ENCODE measurements around the gene CDHR2.
"Not testable (repeated sequence)": the region's sequence is repeated elsewhere in the genome, so short reads cannot be mapped to it uniquely, and the experiment has no call there.

The CDHR2 gene

DNA sequence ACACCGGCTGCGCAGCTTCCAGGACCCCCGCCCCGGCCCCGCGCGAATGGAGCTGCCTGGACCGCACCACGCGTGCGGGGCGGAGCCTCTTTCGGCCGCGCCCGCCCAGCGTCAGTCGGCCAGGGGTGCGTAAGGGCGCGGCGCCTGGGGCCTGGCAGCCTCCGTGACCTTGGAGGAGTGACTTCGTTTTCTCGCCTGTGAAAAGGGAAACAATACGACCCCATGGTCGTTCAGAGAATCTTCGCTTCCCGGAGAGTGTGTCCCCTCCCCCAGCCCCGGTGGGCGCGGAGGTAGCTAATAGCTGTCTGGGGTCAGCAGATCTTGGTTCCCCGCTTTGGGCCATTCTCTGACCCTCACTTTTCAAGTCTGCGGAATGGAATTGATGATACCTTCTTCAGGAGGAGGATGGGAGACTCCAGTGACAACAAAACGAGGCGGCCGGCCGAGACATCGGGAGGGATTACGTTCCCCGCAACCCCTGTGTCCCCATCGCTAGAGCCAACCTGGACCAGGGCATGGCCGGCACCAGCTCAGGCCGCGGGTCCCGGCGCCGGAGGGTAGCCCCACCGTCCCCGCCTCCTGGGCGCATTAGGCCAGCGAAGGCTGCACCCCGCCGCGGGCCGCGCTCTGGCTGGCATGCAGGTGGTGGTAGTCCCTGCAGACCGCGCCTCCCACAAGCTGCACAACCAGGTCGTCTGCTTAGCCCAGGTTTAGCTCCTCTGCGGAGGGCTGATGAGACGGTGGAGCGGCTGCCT lies 5.5 kb upstream of the CDHR2 start:
- TF ChIP-seq, protein P1, sequence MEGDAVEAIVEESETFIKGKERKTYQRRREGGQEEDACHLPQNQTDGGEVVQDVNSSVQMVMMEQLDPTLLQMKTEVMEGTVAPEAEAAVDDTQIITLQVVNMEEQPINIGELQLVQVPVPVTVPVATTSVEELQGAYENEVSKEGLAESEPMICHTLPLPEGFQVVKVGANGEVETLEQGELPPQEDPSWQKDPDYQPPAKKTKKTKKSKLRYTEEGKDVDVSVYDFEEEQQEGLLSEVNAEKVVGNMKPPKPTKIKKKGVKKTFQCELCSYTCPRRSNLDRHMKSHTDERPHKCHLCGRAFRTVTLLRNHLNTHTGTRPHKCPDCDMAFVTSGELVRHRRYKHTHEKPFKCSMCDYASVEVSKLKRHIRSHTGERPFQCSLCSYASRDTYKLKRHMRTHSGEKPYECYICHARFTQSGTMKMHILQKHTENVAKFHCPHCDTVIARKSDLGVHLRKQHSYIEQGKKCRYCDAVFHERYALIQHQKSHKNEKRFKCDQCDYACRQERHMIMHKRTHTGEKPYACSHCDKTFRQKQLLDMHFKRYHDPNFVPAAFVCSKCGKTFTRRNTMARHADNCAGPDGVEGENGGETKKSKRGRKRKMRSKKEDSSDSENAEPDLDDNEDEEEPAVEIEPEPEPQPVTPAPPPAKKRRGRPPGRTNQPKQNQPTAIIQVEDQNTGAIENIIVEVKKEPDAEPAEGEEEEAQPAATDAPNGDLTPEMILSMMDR (IDR thresholded peaks at IDR 0.05; ENCODE audit: low read depth, low read length, missing control alignments), result no peak
- in situ Hi-C loops (cut with HindIII; ENCODE audit: low sequenced_read_pairs), result no loop called here
- DNase-seq (ENCODE audit: low read depth), result no peak
- peak overlapping the region; percentile 53 for H3K4me3 ChIP-seq (ENCODE audit: low read depth, low read length)

DNA sequence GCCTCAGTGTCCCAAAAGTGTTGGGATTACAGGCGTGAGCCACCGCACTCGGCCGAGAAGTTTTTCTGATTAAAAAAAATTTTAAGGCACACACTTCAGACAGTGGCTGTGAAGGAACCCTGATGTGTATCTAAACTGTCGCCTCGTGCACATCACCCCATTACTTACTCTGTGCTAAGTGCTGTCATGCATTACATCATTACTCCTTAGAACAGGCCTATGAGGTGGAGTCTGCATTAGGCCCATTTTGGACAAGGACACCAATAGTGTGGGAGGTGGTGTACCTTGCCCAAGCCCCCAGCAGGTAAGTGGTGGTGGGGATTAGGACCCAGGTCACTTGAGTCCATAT lies 3.8 kb upstream of the CDHR2 start:
- no peak for DNase-seq (ENCODE audit: low read depth)

DNA sequence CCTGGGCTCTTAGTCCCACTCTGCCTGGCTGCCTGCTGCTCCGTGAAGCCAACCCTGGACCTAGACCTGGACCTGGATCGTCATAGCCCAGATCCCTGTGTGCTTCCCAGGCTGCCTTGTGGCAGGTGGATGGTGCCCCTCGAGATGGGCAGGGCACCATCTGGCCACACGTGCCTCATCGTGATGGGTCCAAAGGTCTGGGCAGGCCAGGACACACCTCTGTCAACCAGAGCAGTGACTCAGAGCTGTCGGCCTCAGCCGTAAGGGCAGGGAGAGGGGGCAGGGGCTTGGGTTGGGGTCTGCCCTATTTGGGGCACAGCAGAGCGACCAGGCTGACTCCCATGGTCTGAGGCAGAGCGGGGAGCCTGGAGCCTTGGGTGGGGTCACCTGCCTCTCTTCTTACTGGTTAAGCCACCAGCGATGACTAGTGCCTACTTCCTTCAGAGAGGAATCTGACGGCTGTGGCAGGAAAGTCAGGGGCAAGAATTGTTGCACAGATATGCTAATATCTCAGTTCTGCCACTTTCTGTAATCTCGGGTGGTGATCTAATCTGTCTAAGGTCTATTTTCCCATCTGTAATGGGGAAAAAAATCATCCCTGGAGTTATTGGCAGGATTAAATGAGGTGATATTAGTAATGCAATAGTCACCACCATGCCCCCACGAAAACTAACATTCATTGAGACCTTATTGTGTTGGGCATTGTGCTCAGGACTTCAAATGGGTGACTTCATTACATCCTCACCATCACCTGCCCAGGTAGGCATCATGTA lies 3.2 kb upstream of the CDHR2 start:
- no peak overlapping the region for H3K4me3 ChIP-seq (ENCODE audit: low read depth, low read length)
- in situ Hi-C loops (cut with HindIII; ENCODE audit: low sequenced_read_pairs), result no loop called here
- TF ChIP-seq, protein P1 (IDR thresholded peaks at IDR 0.05; ENCODE audit: low read depth, low read length, missing control alignments), result no peak
- no peak for DNase-seq (ENCODE audit: low read depth)

More for the DNA sequence above, 3.8 kb upstream of the CDHR2 start:
- H3K4me3 ChIP-seq (ENCODE audit: low read depth, low read length), result no peak overlapping the region
- TF ChIP-seq, protein P1 (IDR thresholded peaks at IDR 0.05; ENCODE audit: low read depth, low read length, missing control alignments), result no peak
- in situ Hi-C loops (cut with HindIII; ENCODE audit: low sequenced_read_pairs), result no loop called here

DNA sequence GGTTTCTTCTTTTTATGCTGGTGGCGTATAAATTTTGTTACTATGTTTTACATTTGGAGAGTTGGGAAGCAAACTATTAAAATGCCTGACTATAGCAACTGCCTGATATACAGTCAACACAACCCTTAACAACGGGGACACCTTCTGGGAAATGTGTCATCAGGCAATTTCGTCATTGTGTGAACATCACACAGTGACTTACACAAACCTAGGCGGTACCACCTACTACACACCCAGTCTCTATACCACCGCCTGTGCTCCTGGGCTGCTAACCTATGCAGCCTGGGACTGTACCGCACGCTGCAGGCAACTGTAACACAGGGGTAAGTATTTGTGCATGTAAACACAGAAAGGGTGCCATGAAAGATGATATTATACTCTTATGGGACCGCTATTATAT lies 1.3 kb upstream of the CDHR2 start:
- TF ChIP-seq, protein P1 (IDR thresholded peaks at IDR 0.05; ENCODE audit: low read depth, low read length, missing control alignments), result no peak
- DNase-seq (ENCODE audit: low read depth), result no peak
- in situ Hi-C loops (cut with HindIII; ENCODE audit: low sequenced_read_pairs), result no loop called here

DNA sequence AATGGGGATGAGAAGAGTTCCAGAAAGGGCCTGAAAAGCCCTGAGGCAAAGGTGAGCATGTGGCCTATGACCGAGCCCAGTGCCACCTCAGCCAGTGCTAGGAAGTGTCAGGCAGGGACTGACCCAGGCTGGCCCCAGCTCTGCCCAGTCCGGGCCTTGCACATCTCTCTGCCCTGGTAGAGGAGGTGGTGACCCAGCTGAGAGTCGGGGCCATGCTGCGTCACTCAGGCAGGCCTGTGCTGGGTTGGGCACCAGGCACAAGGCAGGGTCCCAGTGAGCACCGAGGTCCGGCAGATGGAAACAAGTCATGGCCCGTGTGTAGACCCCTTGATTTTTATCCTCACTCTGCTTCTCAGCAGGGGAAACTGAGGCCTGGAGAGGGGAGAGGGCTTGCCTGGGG lies 729 bp downstream of the CDHR2 start:
- DNase-seq (ENCODE audit: low read depth), result no peak
- in situ Hi-C loops (cut with HindIII; ENCODE audit: low sequenced_read_pairs), result no loop called here
- H3K4me3 ChIP-seq (ENCODE audit: low read depth, low read length), result no peak overlapping the region
- TF ChIP-seq, protein P1 (IDR thresholded peaks at IDR 0.05; ENCODE audit: low read depth, low read length, missing control alignments), result no peak

More for the DNA sequence above, 1.3 kb upstream of the CDHR2 start:
- H3K4me3 ChIP-seq (ENCODE audit: low read depth, low read length), result no peak overlapping the region

DNA sequence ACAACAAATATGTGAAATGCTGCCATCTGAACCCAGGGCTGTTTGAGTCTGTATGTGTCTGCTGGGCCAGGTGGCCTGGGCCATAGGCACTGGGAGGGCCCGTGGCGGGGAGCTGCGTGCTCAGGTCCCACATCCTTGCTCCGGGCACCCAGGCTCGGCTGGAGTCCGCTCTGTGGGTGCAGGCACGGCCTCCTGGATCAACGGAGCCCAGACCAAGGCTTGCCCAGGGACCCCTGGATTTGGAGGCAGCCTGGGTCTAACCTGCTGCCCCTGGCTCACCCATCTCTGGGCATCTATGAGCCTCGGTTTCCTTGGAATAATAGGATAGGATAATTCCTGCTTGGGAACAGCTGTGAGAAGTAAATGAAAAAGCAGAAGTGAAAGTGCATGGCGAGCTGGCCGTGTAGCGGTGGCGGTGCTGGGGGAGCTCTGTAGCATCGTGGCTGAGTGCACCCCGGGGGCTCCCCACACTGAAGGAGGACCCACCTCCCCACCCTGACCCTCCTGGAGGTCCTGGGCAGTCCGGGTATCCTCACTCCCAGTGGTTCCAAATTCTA lies 1.2 kb downstream of the CDHR2 start:
- no peak for DNase-seq (ENCODE audit: low read depth)
- no peak overlapping the region for H3K4me3 ChIP-seq (ENCODE audit: low read depth, low read length)
- in situ Hi-C loops (cut with HindIII; ENCODE audit: low sequenced_read_pairs), result no loop called here

DNA sequence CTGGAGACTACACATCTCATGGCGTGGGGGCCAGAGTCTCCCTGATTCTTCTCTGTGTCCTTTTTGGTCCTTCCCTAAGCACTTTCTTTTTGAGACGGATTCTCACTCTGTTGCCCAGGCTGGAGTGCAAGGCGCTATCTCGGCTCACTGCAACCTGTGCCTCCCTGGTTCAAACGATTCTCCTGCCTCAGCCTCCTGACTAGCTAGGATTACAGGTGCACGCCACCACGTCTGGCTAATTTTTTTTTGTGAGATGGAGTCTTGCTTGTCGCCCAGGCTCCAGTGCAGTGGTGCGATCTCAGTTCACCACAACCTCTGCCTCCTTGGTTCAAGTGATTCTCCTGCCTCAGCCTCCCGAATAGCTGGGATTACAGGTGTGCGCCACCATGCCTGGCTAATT lies 1.8 kb downstream of the CDHR2 start:
- DNase-seq (ENCODE audit: low read depth); in situ Hi-C loops (cut with HindIII; ENCODE audit: low sequenced_read_pairs); H3K4me3 ChIP-seq (ENCODE audit: low read depth, low read length): not testable (repeated sequence)

More for the DNA sequence above, 1.2 kb downstream of the CDHR2 start:
- TF ChIP-seq, protein P1 (IDR thresholded peaks at IDR 0.05; ENCODE audit: low read depth, low read length, missing control alignments), result no peak
